Activated CD4-positive, alpha-beta T cell treated with anti-CD3 and anti-CD28 coated beads, Interleukin-2, amount 50 U/mL, for 1 hour (primary cell): ENCODE data around the gene BABAM2.
"Not testable (repeated sequence)": the region's sequence is repeated elsewhere in the genome, so short reads cannot be mapped to it uniquely, and the experiment has no call there.

Experiments used
- DNase-seq: peaks from one replicate; pipeline ENCODE4 v3.0.0-alpha.2; 2020

Gene BABAM2

DNA sequence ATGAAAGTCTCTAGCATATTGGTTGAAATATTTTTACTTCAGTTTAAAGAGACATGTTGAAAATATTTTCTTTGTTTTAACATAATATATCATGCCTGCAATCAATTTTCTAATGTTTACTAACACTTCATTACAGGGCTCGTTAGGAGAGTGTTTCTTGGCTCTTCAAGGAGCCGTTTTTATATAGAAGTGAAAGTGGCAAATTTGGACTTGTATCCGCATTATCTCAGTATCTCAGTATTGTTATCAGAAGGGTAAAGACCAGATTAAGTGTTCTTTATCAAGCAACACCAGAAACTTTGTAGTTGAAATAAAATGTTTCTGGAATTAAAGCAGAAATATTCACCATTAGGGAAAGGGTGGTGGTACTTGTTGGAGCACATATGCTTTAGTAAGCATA, 97.8 kb downstream of the BABAM2 start:
- no peak for DNase-seq

DNA sequence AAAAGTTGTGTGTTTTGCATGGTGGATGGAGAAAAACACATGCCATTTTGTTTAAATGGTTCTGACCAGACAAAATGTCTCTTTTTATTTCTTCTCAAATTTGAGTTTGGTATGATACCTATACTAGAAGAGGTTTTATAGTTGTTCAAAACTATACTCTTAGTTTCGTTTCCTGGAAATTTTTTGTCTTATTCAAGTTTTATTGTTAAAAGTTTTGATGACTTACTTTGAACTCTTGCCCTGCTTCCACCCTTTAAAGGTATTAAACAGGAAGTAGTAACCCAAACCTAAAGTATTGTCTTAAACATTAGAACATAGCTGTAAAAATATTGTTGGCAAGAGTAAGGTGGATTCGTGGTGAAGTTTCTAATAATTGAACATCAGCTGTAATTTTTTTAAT, 98.2 kb downstream of the BABAM2 start:
- DNase-seq = no peak

DNA sequence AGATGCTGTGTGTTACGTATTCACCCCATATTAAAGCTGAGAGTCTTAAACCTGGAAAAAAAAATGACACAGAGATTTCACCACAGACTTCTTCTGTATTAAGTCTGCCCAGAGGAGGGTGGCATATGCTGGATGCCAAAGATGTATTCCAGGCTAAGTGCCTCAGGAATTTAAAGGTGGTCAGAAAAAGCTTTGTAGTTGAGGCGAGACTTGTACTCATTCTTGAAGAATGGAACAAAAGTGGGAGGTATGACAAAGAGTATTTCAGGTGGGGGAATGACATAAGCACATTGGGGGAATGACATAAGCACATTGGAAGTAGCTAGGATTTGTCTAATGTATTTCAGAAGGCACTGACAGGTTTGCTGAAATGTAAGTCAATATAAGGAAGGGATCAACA, 98.6 kb downstream of the BABAM2 start:
- DNase-seq = no peak

DNA sequence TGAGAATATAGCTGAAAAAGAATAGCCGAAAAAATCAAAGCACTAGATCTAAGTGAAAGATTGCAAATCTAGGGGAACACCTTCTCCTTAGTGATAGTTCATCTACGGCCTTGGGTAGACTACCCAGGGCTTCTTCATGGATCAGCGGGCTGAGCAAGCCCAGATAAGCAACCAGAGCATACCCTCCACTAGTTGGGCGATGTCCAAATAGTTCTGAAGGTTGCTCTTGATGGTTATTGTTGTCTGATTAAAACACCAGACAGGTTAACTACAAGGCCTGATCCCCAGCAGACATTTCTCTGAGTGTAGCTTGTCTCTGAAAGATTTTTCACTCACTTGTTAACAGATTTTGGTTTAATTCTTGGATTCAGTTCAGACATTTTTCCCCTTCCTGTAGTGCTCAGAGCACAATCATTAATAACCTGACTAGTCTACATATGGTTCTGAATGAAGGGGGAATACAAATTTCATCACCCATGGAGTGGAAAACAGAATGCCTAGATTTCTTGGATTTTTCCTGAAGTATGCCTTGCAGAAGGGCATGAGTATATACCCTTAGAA, 99.6 kb downstream of the BABAM2 start:
- no peak for DNase-seq

DNA sequence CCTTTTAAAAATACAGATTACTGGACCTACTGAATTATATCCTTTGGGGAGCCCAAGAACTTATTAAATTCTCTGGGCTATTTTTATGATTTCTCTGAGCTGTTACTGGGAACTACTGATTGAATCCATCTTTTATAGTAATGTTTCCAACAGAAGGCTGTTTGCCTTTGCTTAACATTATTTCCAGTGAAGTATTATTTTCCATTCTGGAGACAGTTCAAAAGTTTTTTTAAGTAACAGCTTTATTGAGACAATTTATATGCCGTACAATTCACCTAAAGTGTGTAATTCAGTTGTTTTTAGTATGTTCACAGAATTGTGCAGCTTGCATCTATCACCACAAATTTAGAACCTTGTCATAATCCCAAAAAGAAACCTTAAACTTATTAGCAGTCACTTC, 100.6 kb downstream of the BABAM2 start:
- no peak for DNase-seq

DNA sequence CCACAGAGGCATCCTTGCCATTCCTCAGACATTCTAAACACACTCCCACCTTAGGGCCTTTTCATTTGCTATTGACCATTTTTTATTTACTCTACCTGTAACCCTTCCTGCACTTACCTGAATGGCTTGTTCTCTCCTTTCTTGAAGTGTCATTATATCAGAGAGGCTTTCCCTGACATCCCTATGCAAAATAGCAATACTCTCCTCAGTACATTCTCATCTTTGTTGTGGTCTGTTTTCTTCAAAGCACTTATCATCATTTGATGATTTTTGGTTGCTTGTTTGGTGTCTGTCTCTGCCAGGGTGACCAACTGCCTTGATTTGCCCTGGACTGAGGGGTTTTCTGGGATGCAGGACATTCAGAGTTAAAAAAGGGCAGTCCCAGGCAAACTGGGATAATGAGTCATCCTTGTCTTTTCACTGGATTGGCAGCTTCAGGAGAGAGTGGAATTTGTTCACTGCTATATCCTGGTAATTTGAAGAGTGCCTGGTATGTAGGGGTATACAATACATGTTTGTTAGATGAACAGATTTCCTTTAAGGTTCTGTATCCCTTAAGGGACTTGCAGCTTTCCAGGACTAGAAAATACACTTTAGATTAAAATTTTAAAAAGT, 102.4 kb downstream of the BABAM2 start:
- no peak for DNase-seq

DNA sequence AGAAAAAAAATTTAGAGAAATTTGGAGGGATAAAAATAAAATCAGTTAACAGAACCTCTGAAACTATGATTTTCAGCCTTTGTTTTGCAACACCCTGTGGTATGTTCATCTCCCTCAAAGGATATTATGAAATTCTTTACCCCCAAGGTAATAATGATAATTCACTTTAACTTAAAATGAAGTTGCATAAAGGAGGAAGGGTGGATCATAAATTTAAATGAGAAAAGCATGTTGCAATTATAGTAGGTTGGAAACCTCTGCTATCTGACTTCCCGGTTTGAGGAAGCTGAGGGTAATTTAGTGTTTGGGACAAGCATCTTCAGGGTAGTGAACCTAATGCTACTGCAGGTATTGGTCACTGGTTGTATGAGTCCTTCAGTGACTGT, 102.9 kb downstream of the BABAM2 start:
- no peak for DNase-seq

DNA sequence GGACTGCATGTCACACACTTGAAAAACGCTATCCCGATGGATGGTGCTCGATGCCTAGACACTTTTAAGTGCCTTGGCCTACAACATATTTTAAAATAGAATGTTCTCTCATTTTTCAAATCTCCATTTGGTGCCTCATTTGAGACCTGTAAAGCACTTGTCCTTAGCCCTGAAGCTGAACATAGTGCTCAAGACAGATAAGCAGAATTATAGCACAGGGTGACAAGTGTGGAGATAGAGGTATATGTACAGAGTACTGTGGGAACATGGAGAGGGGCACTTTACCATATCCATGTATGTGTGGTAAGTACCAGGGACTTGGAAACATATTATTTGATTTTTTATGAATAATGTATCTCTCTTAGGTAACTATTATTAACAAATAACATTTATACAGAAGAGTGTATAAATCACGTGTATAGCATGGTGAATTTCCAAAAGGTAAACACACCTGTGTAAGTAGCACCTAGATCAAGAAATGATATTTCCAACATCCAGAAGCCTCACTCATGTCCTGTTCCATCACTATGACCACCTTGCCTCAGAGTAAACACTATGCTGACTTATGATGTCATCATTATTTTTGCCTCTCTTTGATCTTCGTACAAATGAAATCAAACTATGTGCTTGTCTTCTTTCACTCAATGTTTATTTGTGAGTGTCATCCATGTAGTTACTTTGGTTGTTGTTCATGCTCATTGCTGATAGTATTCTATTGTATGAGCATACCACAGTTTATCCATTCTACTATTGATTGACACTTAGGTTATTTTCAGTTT, 103.6 kb downstream of the BABAM2 start:
- DNase-seq = no peak

DNA sequence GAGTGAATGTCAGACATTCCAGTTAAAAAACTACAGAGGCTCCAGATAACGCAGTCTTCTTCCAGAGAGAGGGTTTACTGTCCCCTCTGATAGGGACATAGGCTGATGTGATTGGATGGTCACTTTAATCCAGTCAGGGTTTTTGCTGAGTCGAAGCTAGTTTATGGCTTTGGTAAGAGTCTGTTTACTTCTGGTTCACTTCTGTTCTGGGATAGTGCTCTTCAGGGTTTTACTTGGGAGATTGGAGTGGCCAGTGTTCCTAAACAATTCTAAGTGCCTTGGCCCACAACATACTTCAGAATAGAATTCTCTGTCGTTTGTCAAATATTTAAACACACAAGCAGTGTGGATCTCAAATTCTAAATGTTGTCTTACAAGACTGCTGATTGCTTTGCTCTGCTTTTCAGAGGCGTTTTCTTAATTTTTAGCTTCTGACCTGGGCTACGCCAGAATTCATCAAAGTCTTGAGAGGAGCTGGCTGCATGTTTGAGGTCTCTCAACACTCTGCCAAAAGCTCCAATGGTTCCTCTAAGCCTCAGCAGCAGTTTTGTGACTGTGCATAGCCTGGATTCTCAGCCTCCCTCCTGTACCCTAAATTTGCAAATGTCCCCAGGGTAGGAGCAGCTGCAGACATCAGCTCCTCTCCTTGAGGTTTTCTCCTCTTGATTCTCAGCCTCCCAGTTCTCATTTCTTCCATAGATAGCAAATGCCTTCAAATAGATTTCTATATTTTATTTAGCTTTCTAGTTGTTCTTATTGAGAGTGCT, 105.8 kb downstream of the BABAM2 start:
- DNase-seq = no peak

DNA sequence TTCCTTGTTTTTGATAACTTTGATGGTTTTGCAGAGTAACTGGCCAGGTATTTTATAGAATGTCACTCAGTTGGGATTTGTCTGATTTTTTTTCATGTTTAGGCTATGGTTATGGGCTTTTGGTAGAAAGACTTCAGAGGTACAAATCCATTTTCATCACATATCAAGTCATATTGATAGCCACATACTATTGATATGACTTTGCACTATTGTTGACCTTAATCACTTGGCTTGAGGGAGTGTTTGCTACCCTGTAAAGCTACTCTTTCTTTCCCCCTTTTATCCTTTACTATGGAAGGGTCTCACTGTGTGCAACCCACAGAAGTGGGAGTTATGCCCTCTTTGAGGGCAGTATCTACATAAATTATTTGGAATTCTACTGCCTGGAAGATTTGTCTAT, 109.8 kb downstream of the BABAM2 start:
- DNase-seq = no peak

DNA sequence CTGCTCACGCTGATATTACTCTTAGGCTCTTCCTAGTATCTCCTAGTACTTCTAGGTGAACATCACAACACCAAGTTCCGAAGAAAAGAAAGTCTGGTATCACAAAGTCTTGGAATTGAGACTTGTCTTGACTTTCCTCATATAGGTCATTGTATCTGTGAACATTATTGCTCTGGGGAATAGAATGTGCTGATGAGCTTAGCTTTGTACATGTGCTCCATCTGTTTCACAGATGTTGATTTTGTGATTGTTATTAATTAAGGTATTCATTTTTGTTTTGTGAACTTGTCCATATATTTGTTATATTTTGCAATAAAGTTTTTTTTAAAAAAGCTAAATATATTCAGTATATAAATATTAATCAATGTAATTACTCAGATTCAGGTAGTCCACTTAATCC, 111.7 kb downstream of the BABAM2 start:
- DNase-seq = no peak

DNA sequence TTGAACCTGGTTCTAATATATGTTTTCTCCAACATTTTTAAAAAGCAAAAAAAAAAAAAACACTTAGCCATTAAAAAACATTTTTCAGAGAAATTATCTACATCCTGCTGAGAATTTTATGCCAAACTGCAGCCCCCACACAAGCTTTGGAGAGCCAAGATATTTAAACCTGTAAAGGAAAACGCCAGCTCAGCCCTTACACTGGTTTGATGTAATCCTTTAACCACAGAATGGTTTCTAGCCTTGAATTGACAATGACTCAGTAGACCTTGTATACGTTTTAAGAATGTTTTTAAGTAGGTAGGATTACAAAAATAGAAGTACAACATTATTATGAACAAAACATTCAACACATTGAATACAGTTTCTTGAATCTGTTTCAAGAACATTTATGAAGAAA, 113.6 kb downstream of the BABAM2 start:
- no peak for DNase-seq

DNA sequence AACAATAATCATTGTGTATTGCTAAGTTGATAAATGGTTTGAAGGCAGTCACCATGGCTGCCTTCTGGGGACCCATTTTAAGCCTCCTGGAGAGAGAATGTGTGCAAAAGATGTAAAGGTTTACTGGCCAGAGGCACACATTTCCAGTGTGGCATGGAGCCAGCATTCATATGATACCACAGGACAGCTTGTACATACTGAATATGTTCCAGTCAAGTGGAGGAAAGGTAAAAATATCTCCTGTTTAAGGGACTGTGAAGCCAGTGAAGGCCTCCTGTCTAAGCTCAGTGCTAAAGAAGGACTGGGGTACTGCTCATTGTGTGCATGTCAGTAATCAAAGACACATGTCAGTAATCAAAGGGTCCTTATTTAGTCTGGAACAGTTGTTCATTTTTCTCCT, 119.2 kb downstream of the BABAM2 start:
- DNase-seq = no peak

DNA sequence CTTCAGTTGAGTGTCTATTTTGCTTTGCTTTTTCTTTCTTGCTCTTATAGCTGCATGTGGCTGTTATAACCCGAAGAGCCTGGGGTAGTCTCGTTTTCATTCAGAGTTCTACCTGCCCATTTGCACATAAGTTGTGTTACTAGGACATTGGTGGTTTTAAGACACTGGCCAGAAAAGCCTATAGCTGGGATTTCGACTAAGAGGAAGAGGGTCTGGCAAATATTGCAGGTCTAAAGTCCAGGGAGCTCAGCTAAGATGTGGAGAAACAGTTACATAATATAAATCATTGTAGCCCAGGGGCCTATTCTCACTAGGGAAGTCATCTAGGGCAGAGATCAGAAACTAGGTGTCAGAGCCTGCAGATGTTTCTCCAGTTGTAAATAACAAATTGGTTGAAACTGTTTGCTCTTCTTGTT, 120.8 kb downstream of the BABAM2 start:
- DNase-seq = no peak

DNA sequence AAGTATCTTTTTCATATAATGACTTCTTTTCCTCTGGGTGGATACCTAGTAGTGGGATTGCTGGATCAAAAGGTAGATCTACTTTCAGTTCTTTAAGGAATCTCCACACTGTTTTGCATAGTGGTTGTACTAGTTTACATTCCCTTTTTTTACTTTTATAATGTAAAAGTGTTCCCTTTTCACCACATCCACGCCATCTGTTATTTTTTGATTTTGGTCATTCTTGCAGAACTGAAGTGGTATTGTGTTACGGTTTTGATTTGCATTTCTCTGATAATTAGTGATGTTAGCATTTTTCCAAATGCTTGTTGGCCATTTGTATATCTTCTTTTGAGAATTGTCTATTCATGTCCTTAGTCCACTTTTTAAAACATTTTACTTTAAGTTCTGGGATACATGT, 127.9 kb downstream of the BABAM2 start:
- not testable (repeated sequence) for DNase-seq

DNA sequence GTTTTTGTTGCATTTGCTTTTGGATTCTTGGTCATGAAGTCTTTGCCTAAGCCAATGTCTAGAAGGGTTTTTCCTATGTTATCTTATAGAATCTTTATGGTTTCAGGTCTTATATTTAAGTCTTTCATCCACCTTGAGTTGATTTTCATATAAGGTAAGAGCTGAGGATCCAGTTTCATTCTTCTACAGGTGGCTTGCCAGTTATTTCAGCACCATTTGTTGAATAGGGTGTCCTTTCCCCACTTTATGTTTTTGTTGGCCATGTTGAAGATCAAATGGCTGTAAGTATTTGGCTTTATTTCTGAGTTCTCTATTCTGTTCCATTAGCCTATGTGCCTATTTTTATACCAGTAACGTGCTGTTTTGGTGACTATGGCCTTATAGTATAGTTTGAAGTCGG, 129.0 kb downstream of the BABAM2 start:
- not testable (repeated sequence) for DNase-seq

DNA sequence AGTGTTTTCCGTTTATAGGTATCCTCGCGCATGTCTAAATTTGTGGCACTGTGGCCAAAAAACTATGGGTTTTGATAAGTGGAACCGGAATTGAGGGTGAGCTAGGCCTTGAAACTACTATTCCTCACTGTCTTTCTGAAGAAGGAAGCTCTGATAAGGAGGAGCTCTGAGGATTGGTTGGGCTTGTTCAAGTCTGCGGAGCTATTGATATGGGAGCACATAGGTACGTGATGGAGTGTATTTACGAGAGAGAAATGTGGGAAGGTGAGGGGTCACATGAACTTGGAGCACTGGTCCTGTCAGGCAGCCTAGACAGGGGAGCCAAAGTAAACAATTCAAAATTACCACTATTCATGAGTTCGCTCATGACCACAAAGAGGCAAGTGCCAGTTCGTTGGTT, 131.4 kb downstream of the BABAM2 start:
- no peak for DNase-seq

DNA sequence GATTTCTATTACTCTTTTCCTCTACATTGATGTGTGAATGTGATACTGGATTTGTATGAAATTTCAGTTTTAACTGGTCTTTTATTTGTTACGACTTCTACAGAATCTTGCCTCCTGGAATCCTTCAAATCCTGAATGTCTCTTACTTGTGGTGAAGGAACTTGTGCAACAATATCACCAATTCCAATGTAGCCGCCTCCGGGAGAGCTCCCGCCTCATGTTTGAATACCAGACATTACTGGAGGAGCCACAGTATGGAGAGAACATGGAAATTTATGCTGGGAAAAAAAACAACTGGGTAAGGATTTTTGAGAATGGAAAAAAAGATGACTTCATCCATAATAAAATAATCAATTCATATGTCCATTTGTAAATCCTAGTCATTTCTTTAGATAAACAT, 134.6 kb downstream of the BABAM2 start:
- DNase-seq = no peak

DNA sequence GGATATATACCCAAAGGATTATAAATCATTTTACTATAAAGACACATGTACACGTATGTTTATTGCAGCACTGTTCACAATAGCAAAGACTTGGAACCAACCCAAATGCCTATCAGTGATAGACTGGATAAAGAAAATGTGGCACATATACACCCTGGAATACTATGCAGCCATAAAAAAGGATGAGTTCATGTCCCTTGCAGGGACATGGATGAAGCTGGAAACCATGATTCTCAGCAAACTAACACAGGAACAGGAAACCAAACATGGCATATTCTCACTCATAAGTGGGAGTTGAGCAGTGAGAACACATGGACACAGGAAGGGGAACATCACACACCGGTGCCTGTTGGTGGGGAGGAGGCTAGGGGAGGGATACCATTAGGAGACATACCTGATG, 135.7 kb downstream of the BABAM2 start:
- DNase-seq = not testable (repeated sequence)

DNA sequence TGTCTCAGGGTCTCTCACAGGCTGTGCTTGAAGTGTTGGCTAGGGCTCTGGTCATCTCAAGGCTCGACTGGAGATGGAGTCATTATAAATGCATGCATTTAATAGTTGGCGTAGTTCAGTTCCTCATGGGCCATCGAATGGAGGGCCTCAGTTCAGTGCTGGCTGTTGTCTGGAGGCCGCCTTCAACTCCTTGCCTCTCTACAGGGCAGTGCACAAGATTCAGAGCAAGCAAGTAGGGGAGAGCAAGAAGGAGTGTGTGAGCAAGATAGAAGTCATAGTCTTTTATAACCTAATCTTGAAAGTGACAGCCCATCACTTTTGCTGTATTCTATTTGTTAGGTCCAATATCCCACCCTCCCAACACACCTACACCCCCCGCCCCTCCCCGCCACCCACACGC, 137.5 kb downstream of the BABAM2 start:
- DNase-seq = no peak

DNA sequence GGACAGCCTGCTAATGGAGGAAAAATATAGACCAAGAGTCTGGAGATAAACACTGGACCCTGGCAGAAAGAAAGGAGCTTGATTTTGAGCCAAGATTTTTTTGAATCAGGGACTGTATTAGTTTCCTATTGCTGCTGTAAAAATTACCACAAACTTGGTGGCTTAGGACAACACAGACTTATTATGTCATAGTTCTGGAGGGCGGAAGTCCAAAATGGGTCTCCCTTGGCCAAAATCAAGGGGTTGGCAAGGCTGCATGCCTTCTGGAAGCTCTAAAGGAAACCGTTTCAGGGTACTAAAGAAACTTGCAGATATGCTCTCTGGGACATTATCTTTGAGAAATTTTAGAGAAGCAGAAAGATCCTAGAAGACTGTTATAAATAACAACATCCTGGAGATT, 140.1 kb downstream of the BABAM2 start:
- DNase-seq = no peak

DNA sequence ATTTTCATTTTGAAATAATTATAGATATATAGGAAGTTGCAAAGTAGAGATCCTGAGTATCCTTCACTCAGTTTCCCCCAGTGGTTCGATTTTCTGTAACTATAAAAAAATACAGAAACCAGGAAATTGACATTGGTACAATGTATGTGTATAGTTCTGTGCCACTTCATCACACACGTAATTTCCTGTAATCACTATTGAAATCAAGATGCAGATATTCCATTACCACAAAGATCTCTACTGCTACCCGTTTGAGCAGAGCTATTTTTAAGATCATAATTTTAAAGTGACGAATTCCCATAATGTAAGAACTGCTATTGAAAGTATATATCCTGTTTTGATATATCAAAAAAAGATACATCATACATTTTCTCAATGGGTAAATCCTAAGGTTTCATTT, 142.3 kb downstream of the BABAM2 start:
- no peak for DNase-seq

DNA sequence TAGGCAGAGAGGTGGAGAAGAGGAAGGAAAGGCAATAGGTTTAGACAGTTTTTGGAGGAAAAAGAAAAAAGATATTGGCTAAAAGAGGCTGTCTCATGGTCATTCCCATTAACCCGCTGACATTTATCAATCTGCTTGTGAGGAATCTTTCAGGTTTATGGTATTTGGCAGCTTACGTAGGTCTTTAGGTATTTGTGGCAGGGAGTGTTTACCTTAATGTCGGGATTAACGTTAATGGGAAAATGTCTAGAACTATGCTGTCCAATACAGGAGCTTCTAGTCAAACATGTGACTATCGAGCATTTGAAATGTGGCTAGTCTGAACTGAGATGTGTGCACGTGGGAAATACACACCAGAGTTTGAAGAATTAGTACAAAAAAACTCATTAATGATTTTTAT, 144.2 kb downstream of the BABAM2 start:
- no peak for DNase-seq

DNA sequence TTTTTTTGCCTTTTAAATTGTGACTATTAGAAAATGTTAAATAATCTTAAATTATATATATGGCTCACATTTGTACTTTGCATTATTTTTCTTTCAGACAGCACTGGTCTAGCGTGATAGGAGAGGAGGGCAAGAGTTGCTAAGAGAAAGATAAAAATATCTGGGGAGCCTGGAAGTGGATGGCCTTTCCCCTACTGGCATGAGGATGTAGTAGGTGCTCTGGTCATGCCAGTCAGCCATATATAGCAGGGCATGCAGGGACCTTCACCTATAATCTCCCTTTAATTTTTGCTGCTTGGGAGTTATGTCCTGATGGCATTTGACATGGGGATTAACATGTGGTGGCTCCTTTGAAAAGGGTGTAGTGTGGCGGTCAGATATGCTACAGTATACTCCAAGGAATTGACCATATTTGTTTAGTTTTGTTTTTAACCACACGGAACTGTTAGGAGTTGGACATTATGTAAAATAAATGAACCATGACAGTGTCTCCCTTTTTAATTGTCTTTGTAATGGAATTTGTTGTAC, 144.7 kb downstream of the BABAM2 start:
- no peak for DNase-seq
